Measurements from ENCODE around the gene RIPOR3.
"Not testable (repeated sequence)": the region's sequence is repeated elsewhere in the genome, so short reads cannot be mapped to it uniquely, and the experiment has no call there.

The RIPOR3 gene

GRCh38 chr20:50658804-50659380 lies 32.5 kb downstream of the RIPOR3 start:
- no peak for DNase-seq (ENCODE audit: low spot score)

GRCh38 chr20:50655311-50655880 lies 35.9 kb downstream of the RIPOR3 start:
- no peak for DNase-seq (ENCODE audit: low spot score)

- no peak for DNase-seq (ENCODE audit: low spot score)
Observed at GRCh38 chr20:50654904-50655303, 36.4 kb downstream of the RIPOR3 start.

- no peak for DNase-seq (ENCODE audit: low spot score)
Observed at GRCh38 chr20:50652702-50653294, 38.5 kb downstream of the RIPOR3 start.

- no peak for DNase-seq (ENCODE audit: low spot score)
Observed at GRCh38 chr20:50651676-50652075, 39.7 kb downstream of the RIPOR3 start.

GRCh38 chr20:50649590-50649989 lies 41.8 kb downstream of the RIPOR3 start:
- no peak for DNase-seq (ENCODE audit: low spot score)

GRCh38 chr20:50648651-50649050 lies 42.7 kb downstream of the RIPOR3 start:
- no peak for DNase-seq (ENCODE audit: low spot score)

GRCh38 chr20:50646483-50646996 lies 44.8 kb downstream of the RIPOR3 start:
- DNase-seq (ENCODE audit: low spot score), result no peak

GRCh38 chr20:50645253-50646068 lies 45.9 kb downstream of the RIPOR3 start:
- DNase-seq (ENCODE audit: low spot score), result peak; percentile 96

GRCh38 chr20:50642288-50642803 lies 49.0 kb downstream of the RIPOR3 start:
- no peak for DNase-seq (ENCODE audit: low spot score)

GRCh38 chr20:50641625-50642287 lies 49.6 kb downstream of the RIPOR3 start:
- not testable (repeated sequence) for DNase-seq (ENCODE audit: low spot score)

GRCh38 chr20:50639971-50640711 lies 51.2 kb downstream of the RIPOR3 start:
- DNase-seq (ENCODE audit: low spot score), result not testable (repeated sequence)

- not testable (repeated sequence) for DNase-seq (ENCODE audit: low spot score)
Observed at GRCh38 chr20:50638015-50638847, 53.1 kb downstream of the RIPOR3 start.

GRCh38 chr20:50636601-50637540 lies 54.5 kb downstream of the RIPOR3 start:
- DNase-seq (ENCODE audit: low spot score), result no peak

GRCh38 chr20:50635676-50636600 lies 55.4 kb downstream of the RIPOR3 start:
- peak; percentile 62 for DNase-seq (ENCODE audit: low spot score)

GRCh38 chr20:50635014-50635557 lies 56.3 kb downstream of the RIPOR3 start:
- DNase-seq (ENCODE audit: low spot score), result no peak

GRCh38 chr20:50634191-50634590 lies 57.2 kb downstream of the RIPOR3 start:
- no peak for DNase-seq (ENCODE audit: low spot score)

- DNase-seq (ENCODE audit: low spot score), result no peak
Observed at GRCh38 chr20:50633361-50633760, 58.0 kb downstream of the RIPOR3 start.

Measured in LoVo (cell line).